ENCODE data around the gene BIK.

GRCh38 chr22:43173976-43174720, 63.6 kb downstream of the BIK start:
- TF ChIP-seq CTCF (IDR thresholded peaks at IDR 0.05) (no peak), ZFX (IDR thresholded peaks at IDR 0.05; ENCODE audit: borderline replicate concordance) (no peak)
